MV-4-11 (cell line): ENCODE measurements around the gene BTBD7.
"Not testable (repeated sequence)": the region's sequence is repeated elsewhere in the genome, so short reads cannot be mapped to it uniquely, and the experiment has no call there.

Experiments
- DNase-seq: peaks from one replicate; lab custom pipeline; 2025; lab: John Stamatoyannopoulos, UW

Gene BTBD7

DNA sequence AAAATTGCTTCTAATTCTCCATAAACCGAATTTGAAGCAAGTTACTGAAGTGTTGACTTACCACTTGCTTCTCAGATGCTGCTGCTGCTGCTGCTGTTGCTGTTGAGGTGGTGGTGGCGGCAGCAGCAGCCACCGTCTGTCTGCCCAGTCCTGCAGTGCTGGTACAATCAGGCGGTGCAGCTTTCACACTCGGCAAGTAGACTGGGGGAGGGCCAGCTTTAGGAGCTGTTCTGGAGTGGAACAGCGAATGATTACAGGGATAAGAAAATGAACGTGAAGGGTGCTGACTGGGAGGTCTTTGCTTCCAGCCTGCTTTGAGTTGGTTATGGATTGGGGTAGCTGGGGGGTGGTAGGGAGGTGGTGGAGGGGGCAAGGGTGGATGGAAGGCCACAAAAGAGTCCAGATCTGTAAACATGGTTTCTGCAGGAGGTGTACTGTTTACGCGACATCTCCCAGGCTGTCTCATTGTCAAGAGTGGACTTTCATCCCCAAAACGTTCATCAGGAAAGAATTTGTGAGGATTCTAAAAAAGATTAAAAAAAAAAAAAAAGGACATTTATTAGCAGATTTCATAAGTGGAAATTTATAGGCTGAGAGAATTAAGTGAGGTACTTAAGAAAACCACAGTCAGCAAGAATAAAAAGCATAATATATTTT lies 86.9 kb downstream of the BTBD7 start:
- DNase-seq, result no peak

GRCh38 chr14:93240678-93241000 lies 92.2 kb downstream of the BTBD7 start:
- no peak for DNase-seq

- no peak for DNase-seq
These were observed 92.8 kb downstream of the BTBD7 start for GRCh38 chr14:93239869-93240677.

GRCh38 chr14:93234798-93235197 lies 98.0 kb downstream of the BTBD7 start:
- no peak for DNase-seq

- DNase-seq, result not testable (repeated sequence)
These were observed 99.8 kb downstream of the BTBD7 start for GRCh38 chr14:93233078-93233477.

DNA sequence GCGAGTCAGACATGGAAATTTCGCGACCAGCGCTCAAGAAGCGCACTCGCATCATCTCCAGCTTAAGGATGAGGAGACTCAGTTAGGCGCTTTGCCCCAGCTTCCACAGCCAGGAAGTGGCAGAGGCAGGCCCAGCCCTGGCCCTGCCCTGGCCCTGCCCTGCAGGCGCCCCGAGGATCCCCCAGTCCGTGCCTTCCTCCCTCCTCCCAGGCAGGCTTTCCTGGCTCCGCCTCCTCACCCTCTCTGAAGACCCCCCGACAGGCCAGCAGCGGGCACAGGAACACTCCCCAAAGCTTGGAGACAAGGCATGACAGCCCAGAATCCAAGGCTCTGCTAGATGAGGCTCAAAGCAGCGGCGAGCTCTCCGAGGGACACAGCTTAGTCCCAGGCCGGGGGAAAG lies 100.7 kb downstream of the BTBD7 start:
- DNase-seq, result no peak

GRCh38 chr14:93231129-93231979 lies 101.5 kb downstream of the BTBD7 start:
- no peak for DNase-seq

- DNase-seq, result no peak
These were observed 102.3 kb downstream of the BTBD7 start for GRCh38 chr14:93230539-93230938.

DNA sequence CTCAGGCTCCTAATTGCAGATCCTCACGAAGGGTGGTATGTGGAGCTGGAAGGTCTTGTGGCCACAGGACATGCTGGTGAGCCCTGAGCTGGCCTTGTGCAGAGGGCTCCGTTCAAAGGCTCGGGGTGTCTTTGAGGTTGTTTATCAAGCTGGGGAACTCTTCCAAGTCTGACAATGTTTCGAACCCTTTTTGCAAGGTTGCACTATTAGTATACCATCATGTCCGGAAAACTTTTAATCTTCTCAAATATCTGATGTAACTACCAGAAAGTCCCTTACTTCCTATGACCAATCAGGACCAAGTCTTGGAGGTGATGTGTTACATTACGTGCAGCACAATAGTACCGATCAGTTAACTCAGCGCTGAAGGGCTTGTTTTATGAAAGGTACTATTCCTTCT lies 104.3 kb downstream of the BTBD7 start:
- DNase-seq, result no peak

- no peak for DNase-seq
These were observed 109.3 kb downstream of the BTBD7 start for GRCh38 chr14:93223565-93223964.

GRCh38 chr14:93220509-93220908 lies 112.3 kb downstream of the BTBD7 start:
- DNase-seq, result peak; percentile 56

DNA sequence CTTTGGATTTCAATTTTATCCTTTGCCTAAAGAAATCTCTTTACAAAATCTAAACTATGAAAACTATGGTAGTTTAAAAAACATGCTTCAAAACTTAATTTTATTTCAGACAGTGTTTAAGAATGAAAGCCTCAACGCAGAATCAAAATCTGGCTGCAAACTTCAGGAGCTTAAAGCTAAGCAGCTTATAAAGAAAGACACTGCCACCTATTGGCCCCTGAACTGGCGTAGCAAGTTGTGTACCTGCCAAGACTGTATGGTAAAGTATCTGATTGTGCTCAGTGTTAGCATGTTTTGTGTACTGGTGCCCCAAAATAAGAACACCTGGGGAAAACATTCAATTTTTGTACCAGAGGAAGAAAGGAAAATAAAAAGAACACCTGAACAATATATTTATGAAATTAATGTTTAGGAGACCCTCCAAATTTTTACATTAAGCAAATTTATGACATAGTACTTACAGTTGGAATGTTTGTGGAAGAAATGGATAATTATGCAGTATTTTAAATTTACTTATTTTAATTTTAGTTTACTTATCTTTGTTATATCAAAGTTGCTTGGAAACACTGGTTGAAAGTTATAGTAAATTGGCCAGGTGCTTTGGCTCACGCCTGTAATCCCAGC lies 113.6 kb downstream of the BTBD7 start:
- peak; percentile 53 for DNase-seq

- DNase-seq, result no peak
These were observed 118.2 kb downstream of the BTBD7 start for GRCh38 chr14:93214598-93214997.

- DNase-seq, result no peak
These were observed 120.4 kb downstream of the BTBD7 start for GRCh38 chr14:93212432-93212831.

GRCh38 chr14:93207468-93208308 lies 125.1 kb downstream of the BTBD7 start:
- peak; percentile 38 for DNase-seq

DNA sequence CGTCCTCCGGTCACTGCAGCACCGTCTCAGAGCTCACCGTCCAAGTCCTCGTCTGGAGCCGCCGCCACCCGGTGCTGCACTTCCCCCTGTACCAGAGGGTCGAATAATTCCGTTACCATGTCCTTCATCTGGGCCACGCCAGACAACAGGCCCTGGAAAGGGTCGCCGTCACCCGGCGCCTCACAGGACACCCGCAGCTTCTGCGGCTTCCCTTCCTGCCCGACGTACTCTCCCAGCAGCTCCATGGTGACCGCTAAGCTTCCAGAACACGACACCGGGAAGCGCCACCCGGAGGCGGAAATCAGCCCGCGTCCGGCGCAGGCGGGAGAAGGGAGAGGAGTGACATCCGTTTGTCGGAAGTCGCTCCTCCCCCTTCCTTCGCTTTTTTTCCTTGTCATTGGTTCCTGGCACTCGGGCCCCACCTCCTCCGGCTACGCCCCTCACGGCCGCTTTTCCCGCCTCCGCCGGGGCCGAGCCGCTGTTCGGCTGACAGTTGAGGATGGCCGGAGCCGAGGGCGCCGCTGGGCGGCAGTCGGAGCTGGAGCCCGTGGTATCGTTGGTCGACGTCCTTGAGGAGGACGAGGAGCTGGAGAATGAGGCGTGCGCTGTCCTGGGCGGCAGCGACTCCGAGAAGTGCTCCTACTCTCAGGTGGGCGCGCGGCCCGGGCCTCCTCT lies 125.9 kb downstream of the BTBD7 start, which contains the start of the genes GON7 and UBR7:
Gene GON7, minus strand, starts transcription at position 273 of the 675 bp plus-strand sequence. Its CDS starts 28 bp downstream, at position 245.
Gene UBR7, plus strand, starts transcription at position 464 of the 675 bp plus-strand sequence. Its CDS starts 36 bp downstream, at position 500.
- peak; percentile 98 for DNase-seq

DNA sequence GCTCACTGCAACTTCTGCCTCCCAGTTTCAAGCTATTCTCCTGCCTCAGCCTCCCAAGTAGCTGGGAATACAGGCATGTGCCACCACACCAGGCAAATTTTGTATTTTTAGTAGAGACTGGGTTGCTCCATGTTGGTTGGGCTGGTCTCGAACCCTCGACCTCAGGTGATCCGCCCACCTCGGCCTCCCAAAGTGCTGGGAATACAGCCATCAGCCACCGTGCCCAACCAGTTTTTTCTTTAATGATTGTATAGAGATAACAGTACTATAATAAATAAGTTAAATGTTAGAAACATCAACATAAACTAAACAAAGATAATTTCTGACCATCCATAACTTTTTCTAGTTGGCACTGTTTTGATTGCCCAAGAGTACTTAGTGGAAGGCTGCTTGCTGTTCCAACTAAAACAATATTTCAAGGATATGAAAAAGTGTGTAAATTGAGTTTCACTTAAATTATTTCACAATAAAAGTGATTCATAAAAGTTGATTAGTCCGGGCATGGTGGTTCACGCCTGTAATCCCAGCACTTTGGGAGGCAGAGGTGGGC lies 131.6 kb downstream of the BTBD7 start:
- no peak for DNase-seq

- no peak for DNase-seq
These were observed 132.3 kb downstream of the BTBD7 start for GRCh38 chr14:93200553-93200952.

DNA sequence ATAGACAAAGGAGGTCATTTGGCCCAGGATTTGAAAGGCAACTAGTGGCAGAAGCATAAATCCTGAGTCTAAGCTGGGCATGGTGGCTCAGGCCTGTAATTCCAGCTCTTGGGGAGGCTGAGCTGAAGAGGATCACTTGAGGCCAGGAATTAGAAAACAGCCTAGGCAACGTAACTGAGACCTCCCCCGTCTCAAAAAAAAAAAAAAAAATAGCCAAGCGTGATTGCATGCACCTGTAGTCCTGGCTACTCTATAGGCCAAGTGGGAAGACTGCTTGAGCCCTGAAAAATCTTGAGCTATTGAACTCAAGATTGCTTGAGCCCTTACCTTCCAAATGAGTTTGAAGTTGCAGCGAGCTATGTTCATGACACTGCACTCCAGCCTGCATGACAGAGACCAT lies 133.8 kb downstream of the BTBD7 start:
- no peak for DNase-seq

DNA sequence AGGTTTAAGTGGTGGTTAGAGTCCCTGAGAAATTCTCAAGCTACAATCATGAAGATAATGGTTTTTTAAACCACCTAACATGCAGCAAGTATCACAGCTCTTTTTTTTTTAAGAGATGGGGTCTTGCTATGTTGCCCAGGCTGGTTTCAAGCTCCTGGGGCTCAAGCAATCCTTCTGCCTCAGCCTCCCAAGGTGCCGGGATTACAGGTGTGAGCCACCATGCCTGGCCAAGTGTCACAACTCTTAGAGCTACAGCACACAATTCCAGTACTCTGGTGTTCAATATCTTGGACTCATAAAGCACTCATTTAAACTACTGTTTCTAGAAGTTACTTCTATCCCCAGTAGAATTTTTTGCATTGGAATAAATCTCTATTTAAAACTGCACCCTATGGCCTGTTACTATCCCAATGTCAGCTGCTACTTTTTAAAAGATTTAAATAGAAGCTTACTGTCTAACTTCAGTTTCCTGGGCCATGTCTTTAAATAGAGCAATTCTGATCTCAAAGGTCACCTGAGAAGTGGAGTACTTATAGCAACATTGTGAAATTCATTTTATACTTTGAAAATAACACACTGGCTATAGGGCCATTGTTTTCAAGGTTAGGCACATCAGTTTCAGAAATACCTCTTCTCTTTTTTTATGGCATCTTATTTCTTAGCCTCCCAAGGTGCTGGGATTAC lies 137.4 kb downstream of the BTBD7 start:
- DNase-seq, result no peak
